RWPE2 (cell line): Measurements from ENCODE around the gene HMHB1.

Experiments
- ATAC-seq: fragments of 200-7000 bp; cut with Tn5 transposase; 3 replicates; pipeline ENCODE4 v1.9.1; 2021; ENCODE audit warnings: low read depth
- DNase-seq: peaks from one replicate; pipeline ENCODE4 v3.0.0-alpha.2; 2020; ENCODE audit warnings: low spot score
- H3K27ac ChIP-seq: fragments of 450-650 bp; 2 replicates; pipeline ENCODE4 v1.5.1; 2017; ENCODE audit warnings: mild to moderate bottlenecking; ENCODE audit not compliant: poor library complexity, severe bottlenecking
- H3K27me3 ChIP-seq: fragments of 250-450 bp; sonication (Bioruptor Pico); 2 replicates; pipeline ENCODE4 v1.5.1; 2021; ENCODE audit warnings: mild to moderate bottlenecking, moderate library complexity; ENCODE audit not compliant: insufficient read depth, poor library complexity, severe bottlenecking
- H3K36me3 ChIP-seq: fragments of 250-450 bp; sonication (Bioruptor Pico); 2 replicates; pipeline ENCODE4 v1.5.1; 2020; ENCODE audit warnings: low read depth, mild to moderate bottlenecking, moderate library complexity
- H3K4me1 ChIP-seq: fragments of 250-450 bp; sonication (Bioruptor Pico); 2 replicates; pipeline ENCODE4 v1.5.1; 2021; ENCODE audit warnings: mild to moderate bottlenecking, moderate library complexity; ENCODE audit not compliant: insufficient read depth, poor library complexity, severe bottlenecking
- H3K4me3 ChIP-seq: fragments of 250-450 bp; sonication (Bioruptor Pico); 2 replicates; pipeline ENCODE4 v1.5.1; 2021; ENCODE audit warnings: mild to moderate bottlenecking, moderate library complexity; ENCODE audit not compliant: severe bottlenecking
- H3K9me3 ChIP-seq: fragments of 250-450 bp; sonication (Bioruptor Pico); 2 replicates; pipeline ENCODE4 v1.5.1; 2021; ENCODE audit warnings: mild to moderate bottlenecking, moderate library complexity; ENCODE audit not compliant: severe bottlenecking
- CTCF ChIP-seq: fragments of 450-650 bp; IDR thresholded peaks from one replicate; pipeline ENCODE4 v1.5.1; 2017; ENCODE audit warnings: mild to moderate bottlenecking, moderate library complexity; ENCODE audit not compliant: poor library complexity, severe bottlenecking

HMHB1 gene

GRCh38 chr5:143788401-143788800, 23.6 kb upstream of the HMHB1 start:
- ATAC-seq (no peak), DNase-seq (no peak)
- Histone ChIP-seq H3K9me3 (no peaks in the 10 kb centered on the region), H3K4me1 (no peaks in the 10 kb centered on the region), H3K36me3 (no peaks in the 10 kb centered on the region), H3K27ac (no peak overlapping the region), H3K27me3 (no peaks in the 10 kb centered on the region), H3K4me3 (no peak overlapping the region)
- TF ChIP-seq CTCF, result no peak

GRCh38 chr5:143790457-143791112, 21.4 kb upstream of the HMHB1 start:
- TF ChIP-seq CTCF, result no peak
- H3K36me3 ChIP-seq, result no peaks in the 10 kb centered on the region
- no peak for ATAC-seq
- no peak overlapping the region for H3K27ac ChIP-seq
- no peaks in the 10 kb centered on the region for H3K9me3 ChIP-seq
- no peaks in the 10 kb centered on the region for H3K4me1 ChIP-seq
- no peak overlapping the region for H3K4me3 ChIP-seq
- H3K27me3 ChIP-seq, result no peaks in the 10 kb centered on the region
- no peak for DNase-seq

GRCh38 chr5:143791848-143792731, 19.9 kb upstream of the HMHB1 start:
- Histone ChIP-seq H3K4me3 (no peak overlapping the region), H3K36me3 (no peaks in the 10 kb centered on the region), H3K27me3 (no peaks in the 10 kb centered on the region), H3K9me3 (no peaks in the 10 kb centered on the region), H3K4me1 (no peaks in the 10 kb centered on the region), H3K27ac (no peak overlapping the region)
- no peak for ATAC-seq
- TF ChIP-seq CTCF, result no peak
- no peak for DNase-seq

GRCh38 chr5:143793249-143793648, 18.7 kb upstream of the HMHB1 start:
- Histone ChIP-seq H3K9me3 (no peaks in the 10 kb centered on the region), H3K4me1 (no peaks in the 10 kb centered on the region), H3K4me3 (no peak overlapping the region), H3K27ac (no peak overlapping the region), H3K27me3 (no peaks in the 10 kb centered on the region), H3K36me3 (no peaks in the 10 kb centered on the region)
- no peak for TF ChIP-seq CTCF
- ATAC-seq, result no peak
- DNase-seq, result no peak

GRCh38 chr5:143796125-143796524, 15.8 kb upstream of the HMHB1 start:
- H3K4me1 ChIP-seq, result no peaks in the 10 kb centered on the region
- H3K27me3 ChIP-seq, result no peaks in the 10 kb centered on the region
- H3K27ac ChIP-seq, result no peak overlapping the region
- no peak for DNase-seq
- ATAC-seq, result no peak
- H3K36me3 ChIP-seq, result no peaks in the 10 kb centered on the region
- no peak overlapping the region for H3K4me3 ChIP-seq
- TF ChIP-seq CTCF, result no peak
- H3K9me3 ChIP-seq, result no peaks in the 10 kb centered on the region
